Hematopoietic multipotent progenitor cell treated with erythropoietin and hydrocortisone succinate and interleukin-3 and kit ligand, for 8 days (in vitro differentiated cells): ENCODE results near the gene ZNF624.
"Not testable (repeated sequence)": the region's sequence is repeated elsewhere in the genome, so short reads cannot be mapped to it uniquely, and the experiment has no call there.

Experiments
- DNase-seq: peaks from one replicate; pipeline ENCODE4 v3.0.0-alpha.2; 2015

ZNF624 gene

GRCh38 chr17:16653367-16654041, at the start of gene ZNF624:
Gene ZNF624, minus strand, starts transcription at chr17:16653850.
- peak; percentile 89 for DNase-seq

- not testable (repeated sequence) for DNase-seq
Observed at GRCh38 chr17:16697603-16698002, 44.0 kb upstream of the ZNF624 start.

GRCh38 chr17:16690447-16690846, 36.8 kb upstream of the ZNF624 start:
- DNase-seq, result not testable (repeated sequence)

GRCh38 chr17:16689731-16690281, 36.2 kb upstream of the ZNF624 start, which contains the start of gene CCDC144A:
Gene CCDC144A, plus strand, starts transcription at chr17:16690241. Its CDS starts 160 bp downstream, at chr17:16690401.
- DNase-seq, result peak; percentile 41

GRCh38 chr17:16687151-16687550, 33.5 kb upstream of the ZNF624 start:
- DNase-seq, result not testable (repeated sequence)

- DNase-seq, result not testable (repeated sequence)
Observed at GRCh38 chr17:16686019-16686418, 32.4 kb upstream of the ZNF624 start.

GRCh38 chr17:16683290-16684138, 29.9 kb upstream of the ZNF624 start:
- not testable (repeated sequence) for DNase-seq

GRCh38 chr17:16676676-16677268, 23.1 kb upstream of the ZNF624 start:
- no peak for DNase-seq

- DNase-seq, result not testable (repeated sequence)
Observed at GRCh38 chr17:16666907-16667636, 13.4 kb upstream of the ZNF624 start.

GRCh38 chr17:16666553-16666906, 12.9 kb upstream of the ZNF624 start:
- DNase-seq, result not testable (repeated sequence)

- DNase-seq, result no peak
Observed at GRCh38 chr17:16662936-16663335, 9.3 kb upstream of the ZNF624 start.

GRCh38 chr17:16661217-16661616, 7.6 kb upstream of the ZNF624 start:
- no peak for DNase-seq

- DNase-seq, result peak; percentile 4
Observed at GRCh38 chr17:16652847-16653366, 743 bp downstream of the ZNF624 start.

GRCh38 chr17:16652252-16652651, 1.4 kb downstream of the ZNF624 start:
- no peak for DNase-seq

- no peak for DNase-seq
Observed at GRCh38 chr17:16649585-16649984, 4.1 kb downstream of the ZNF624 start.

GRCh38 chr17:16639438-16639837, 14.2 kb downstream of the ZNF624 start:
- no peak for DNase-seq

GRCh38 chr17:16623282-16623681, 30.4 kb downstream of the ZNF624 start:
- DNase-seq, result no peak

GRCh38 chr17:16622540-16623277, 30.9 kb downstream of the ZNF624 start:
- DNase-seq, result no peak

GRCh38 chr17:16617481-16618060, 36.1 kb downstream of the ZNF624 start:
- DNase-seq, result no peak

- no peak for DNase-seq
Observed at GRCh38 chr17:16599537-16599936, 54.1 kb downstream of the ZNF624 start.
